GM23338 (cell line): ENCODE results near the gene SEZ6. TPM values are rescaled to one million over a fixed set of nuclear protein-coding genes. Genes with fewer than 3 reads are reported as not detected.

ENCODE experiments used
- ATAC-seq: fragments of 200-7000 bp; cut with Tn5 transposase; 3 replicates; pipeline ENCODE4 v1.9.1; 2020
- DNase-seq: peaks from one replicate; pipeline ENCODE4 v3.0.0-alpha.2; 2015; ENCODE audit warnings: low spot score
- H2AFZ ChIP-seq: fragments of 200-600 bp; sonication (generic); 2 replicates; pipeline ENCODE4 v1.8.0; 2016; ENCODE audit warnings: antibody characterized with exemption, mild to moderate bottlenecking, moderate library complexity
- H3F3A ChIP-seq: fragments of 200-600 bp; sonication (generic); replicated peaks from 2 replicates; pipeline ENCODE4 v1.8.0; 2017; ENCODE audit warnings: antibody characterized with exemption, mixed run types, low read depth
- H3K27ac ChIP-seq: fragments of 200-600 bp; sonication (generic); 2 replicates; pipeline ENCODE4 v1.6.1; 2016; ENCODE audit warnings: low read depth
- H3K27me3 ChIP-seq: fragments of 200-600 bp; sonication (generic); 2 replicates; pipeline ENCODE4 v1.8.0; 2016; ENCODE audit warnings: mild to moderate bottlenecking, mixed run types, moderate library complexity; ENCODE audit not compliant: insufficient read depth
- H3K36me3 ChIP-seq: fragments of 200-600 bp; sonication (generic); 2 replicates; pipeline ENCODE4 v1.8.0; 2016; ENCODE audit warnings: mild to moderate bottlenecking; ENCODE audit not compliant: insufficient read depth
- H3K4me1 ChIP-seq: fragments of 200-600 bp; sonication (generic); 2 replicates; pipeline ENCODE4 v1.8.0; 2016; ENCODE audit warnings: mild to moderate bottlenecking, moderate library complexity; ENCODE audit not compliant: insufficient read depth
- H3K4me2 ChIP-seq: fragments of 200-600 bp; sonication (generic); 2 replicates; pipeline ENCODE4 v1.7.1; 2017; ENCODE audit warnings: mixed run types
- H3K4me3 ChIP-seq: fragments of 200-600 bp; sonication (generic); 2 replicates; pipeline ENCODE4 v1.6.1; 2016; ENCODE audit warnings: mixed run types
- H3K79me2 ChIP-seq: fragments of 200-600 bp; sonication (generic); replicated peaks from 2 replicates; pipeline ENCODE4 v1.8.0; 2017; ENCODE audit warnings: mild to moderate bottlenecking; ENCODE audit not compliant: insufficient read depth
- H3K9me2 ChIP-seq: fragments of 200-600 bp; sonication (generic); 2 replicates; pipeline ENCODE4 v1.8.0; 2017; ENCODE audit not compliant: insufficient read depth
- H4K20me1 ChIP-seq: fragments of 200-600 bp; sonication (generic); replicated peaks from 2 replicates; pipeline ENCODE4 v1.8.0; 2017; ENCODE audit warnings: mild to moderate bottlenecking; ENCODE audit not compliant: insufficient read depth
- H3K27ac Mint-ChIP-seq: 2 replicates; pipeline ENCODE4 v1.8.0; 2020; ENCODE audit warnings: inconsistent platforms, mild to moderate bottlenecking, moderate library complexity, mixed read lengths
- H3K27me3 Mint-ChIP-seq: 3 replicates; pipeline ENCODE4 v1.8.0; 2022; ENCODE audit warnings: low read depth, mild to moderate bottlenecking, moderate library complexity, mixed read lengths, inconsistent platforms; ENCODE audit not compliant: insufficient read depth, poor library complexity
- H3K36me3 Mint-ChIP-seq: 3 replicates; pipeline ENCODE4 v1.8.0; 2021; ENCODE audit warnings: low read depth, mild to moderate bottlenecking, inconsistent platforms, moderate library complexity, mixed read lengths
- H3K4me1 Mint-ChIP-seq: 3 replicates; pipeline ENCODE4 v1.8.0; 2020; ENCODE audit warnings: mild to moderate bottlenecking, inconsistent platforms, mixed read lengths
- H3K4me3 Mint-ChIP-seq: 3 replicates; pipeline ENCODE4 v1.8.0; 2021; ENCODE audit warnings: moderate library complexity, mild to moderate bottlenecking, inconsistent platforms, mixed read lengths
- H3K9me3 Mint-ChIP-seq: 3 replicates; pipeline ENCODE4 v1.8.0; 2020; ENCODE audit warnings: moderate library complexity, mild to moderate bottlenecking, inconsistent platforms, mixed read lengths
- CREB1 ChIP-seq: fragments of 250-450 bp; sonication (Bioruptor Pico); IDR thresholded peaks from 2 replicates; pipeline ENCODE4 v1.5.0; 2020; ENCODE audit warnings: low read depth, mild to moderate bottlenecking, moderate library complexity
- ETS1 ChIP-seq: IDR thresholded peaks from 2 replicates; pipeline ENCODE4 v1.6.1; 2016; ENCODE audit warnings: antibody characterized with exemption
- EZH2 ChIP-seq: fragments of 200-600 bp; sonication (generic); IDR thresholded peaks from one replicate; pipeline ENCODE4 v1.8.0; 2017; ENCODE audit warnings: antibody characterized with exemption, mild to moderate bottlenecking, low read depth; ENCODE audit not compliant: unreplicated experiment
- EZH2phosphoT487 ChIP-seq: fragments of 200-600 bp; sonication (generic); IDR thresholded peaks from one replicate; pipeline ENCODE4 v1.8.1; 2018; ENCODE audit warnings: antibody characterized with exemption; ENCODE audit not compliant: unreplicated experiment
- JUNB ChIP-seq: IDR thresholded peaks from one replicate; pipeline ENCODE4 v1.6.1; 2016; ENCODE audit warnings: antibody characterized with exemption; ENCODE audit not compliant: unreplicated experiment
- NANOG ChIP-seq: IDR thresholded peaks from 2 replicates; pipeline ENCODE4 v1.6.1; 2016; ENCODE audit warnings: antibody characterized with exemption, borderline replicate concordance
- POLR2AphosphoS5 ChIP-seq: IDR thresholded peaks from 2 replicates; pipeline ENCODE4 v1.6.1; 2016; ENCODE audit warnings: antibody characterized with exemption, low read depth
- STAT1 ChIP-seq: IDR thresholded peaks from one replicate; pipeline ENCODE4 v1.6.1; 2016; ENCODE audit warnings: antibody characterized with exemption; ENCODE audit not compliant: unreplicated experiment
- ZNF114 ChIP-seq: fragments of 250-450 bp; sonication (Bioruptor Pico); IDR thresholded peaks from 2 replicates; pipeline ENCODE4 v1.5.0; 2020; ENCODE audit warnings: mild to moderate bottlenecking, moderate library complexity
- ZNF331 ChIP-seq: fragments of 250-450 bp; sonication (Bioruptor Pico); IDR thresholded peaks from 2 replicates; pipeline ENCODE4 v1.5.0; 2020; ENCODE audit warnings: low read depth, mild to moderate bottlenecking, moderate library complexity
- ZNF462 ChIP-seq: fragments of 250-450 bp; sonication (Bioruptor Pico); IDR thresholded peaks from 2 replicates; pipeline ENCODE4 v1.5.0; 2020; ENCODE audit warnings: mild to moderate bottlenecking, moderate library complexity
- polyA plus RNA-seq: library from polyadenylated mRNA; unstranded; fragments of >200 nt; fragmentation: Nextera tagmentation; extraction: Ambion mirVana; gene quantifications from 2 replicates; pipeline ENCODE4 v1.2.1, GENCODE V29; 2016
- total RNA-seq: library from RNA; depleted of rRNA; stranded (reverse); fragments of >200 nt; shearing (Covaris generic); gene quantifications from 2 replicates; pipeline ENCODE4 v1.2.3, GENCODE V29; 2014
- TF ChIP-seq, protein P1 (sequence below), 2 experiments: fragments of 200-600 bp in 1 of 2; sonication (generic) in 1 of 2; conservative IDR thresholded peaks; 2 replicates each; pipeline versions ENCODE4 v1.5.1 to v1.6.1; 2016 to 2017; ENCODE audit warnings: antibody characterized with exemption in 2 of 2, low read depth in 2 of 2, mild to moderate bottlenecking in 2 of 2, moderate library complexity in 1 of 2
- TF ChIP-seq, protein P2 (sequence below): IDR thresholded peaks from one replicate; pipeline ENCODE4 v1.6.1; 2018; ENCODE audit warnings: antibody characterized with exemption; ENCODE audit not compliant: unreplicated experiment

Gene SEZ6
- total and polyA plus RNA-seq, 2 experiments from 2014 or later: 1.0 to 6.5 TPM

DNA sequence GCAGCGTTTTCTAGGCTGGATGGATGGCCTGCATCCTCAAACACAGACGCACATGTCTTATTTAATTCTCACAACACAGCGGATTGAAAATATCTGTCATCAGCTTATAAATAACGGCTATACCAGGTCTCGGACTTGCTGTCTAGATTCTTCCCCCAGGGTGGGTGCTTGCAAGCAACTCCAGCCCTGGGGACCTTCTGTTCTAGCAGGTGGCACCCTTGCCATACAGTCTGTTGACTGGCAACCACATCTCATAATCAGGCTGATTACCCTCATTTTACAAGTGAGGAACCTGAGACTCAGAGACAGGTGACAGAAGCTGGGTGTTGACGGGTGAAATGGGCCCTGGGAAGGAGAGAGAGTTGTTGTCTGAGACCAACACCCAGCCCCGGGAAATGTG lies 16.2 kb upstream of the SEZ6 start:
- no peak overlapping the region for H3K27ac ChIP-seq
- no peaks in the 10 kb centered on the region for H3K9me2 ChIP-seq
- no peak overlapping the region for H3K4me2 ChIP-seq
- peaks cover 13% of the 10 kb centered on the region for H3F3A ChIP-seq
- H4K20me1 ChIP-seq: no peaks in the 10 kb centered on the region
- H3K36me3 Mint-ChIP-seq: no peaks in the 10 kb centered on the region
- no peak overlapping the region for H3K27ac Mint-ChIP-seq
- DNase-seq (no peak), ATAC-seq (no peak)
- H3K36me3 ChIP-seq: no peaks in the 10 kb centered on the region
- no peaks in the 10 kb centered on the region for H3K79me2 ChIP-seq
- peaks cover 20% of the 10 kb centered on the region for H3K27me3 Mint-ChIP-seq
- no peak for TF ChIP-seq ZNF462 (CRISPR knock-in tag)
- no peak for TF ChIP-seq ZNF114 (CRISPR knock-in tag)
- no peak for TF ChIP-seq EZH2phosphoT487
- TF ChIP-seq STAT1: no peak
- no peak for TF ChIP-seq ETS1
- TF ChIP-seq, protein P1, sequence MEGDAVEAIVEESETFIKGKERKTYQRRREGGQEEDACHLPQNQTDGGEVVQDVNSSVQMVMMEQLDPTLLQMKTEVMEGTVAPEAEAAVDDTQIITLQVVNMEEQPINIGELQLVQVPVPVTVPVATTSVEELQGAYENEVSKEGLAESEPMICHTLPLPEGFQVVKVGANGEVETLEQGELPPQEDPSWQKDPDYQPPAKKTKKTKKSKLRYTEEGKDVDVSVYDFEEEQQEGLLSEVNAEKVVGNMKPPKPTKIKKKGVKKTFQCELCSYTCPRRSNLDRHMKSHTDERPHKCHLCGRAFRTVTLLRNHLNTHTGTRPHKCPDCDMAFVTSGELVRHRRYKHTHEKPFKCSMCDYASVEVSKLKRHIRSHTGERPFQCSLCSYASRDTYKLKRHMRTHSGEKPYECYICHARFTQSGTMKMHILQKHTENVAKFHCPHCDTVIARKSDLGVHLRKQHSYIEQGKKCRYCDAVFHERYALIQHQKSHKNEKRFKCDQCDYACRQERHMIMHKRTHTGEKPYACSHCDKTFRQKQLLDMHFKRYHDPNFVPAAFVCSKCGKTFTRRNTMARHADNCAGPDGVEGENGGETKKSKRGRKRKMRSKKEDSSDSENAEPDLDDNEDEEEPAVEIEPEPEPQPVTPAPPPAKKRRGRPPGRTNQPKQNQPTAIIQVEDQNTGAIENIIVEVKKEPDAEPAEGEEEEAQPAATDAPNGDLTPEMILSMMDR (conservative IDR thresholded peaks at IDR 0.05; ENCODE audit: low read depth in 2 of 2): no peak
- no peak for TF ChIP-seq ZNF331 (CRISPR knock-in tag)
- TF ChIP-seq, protein P2, sequence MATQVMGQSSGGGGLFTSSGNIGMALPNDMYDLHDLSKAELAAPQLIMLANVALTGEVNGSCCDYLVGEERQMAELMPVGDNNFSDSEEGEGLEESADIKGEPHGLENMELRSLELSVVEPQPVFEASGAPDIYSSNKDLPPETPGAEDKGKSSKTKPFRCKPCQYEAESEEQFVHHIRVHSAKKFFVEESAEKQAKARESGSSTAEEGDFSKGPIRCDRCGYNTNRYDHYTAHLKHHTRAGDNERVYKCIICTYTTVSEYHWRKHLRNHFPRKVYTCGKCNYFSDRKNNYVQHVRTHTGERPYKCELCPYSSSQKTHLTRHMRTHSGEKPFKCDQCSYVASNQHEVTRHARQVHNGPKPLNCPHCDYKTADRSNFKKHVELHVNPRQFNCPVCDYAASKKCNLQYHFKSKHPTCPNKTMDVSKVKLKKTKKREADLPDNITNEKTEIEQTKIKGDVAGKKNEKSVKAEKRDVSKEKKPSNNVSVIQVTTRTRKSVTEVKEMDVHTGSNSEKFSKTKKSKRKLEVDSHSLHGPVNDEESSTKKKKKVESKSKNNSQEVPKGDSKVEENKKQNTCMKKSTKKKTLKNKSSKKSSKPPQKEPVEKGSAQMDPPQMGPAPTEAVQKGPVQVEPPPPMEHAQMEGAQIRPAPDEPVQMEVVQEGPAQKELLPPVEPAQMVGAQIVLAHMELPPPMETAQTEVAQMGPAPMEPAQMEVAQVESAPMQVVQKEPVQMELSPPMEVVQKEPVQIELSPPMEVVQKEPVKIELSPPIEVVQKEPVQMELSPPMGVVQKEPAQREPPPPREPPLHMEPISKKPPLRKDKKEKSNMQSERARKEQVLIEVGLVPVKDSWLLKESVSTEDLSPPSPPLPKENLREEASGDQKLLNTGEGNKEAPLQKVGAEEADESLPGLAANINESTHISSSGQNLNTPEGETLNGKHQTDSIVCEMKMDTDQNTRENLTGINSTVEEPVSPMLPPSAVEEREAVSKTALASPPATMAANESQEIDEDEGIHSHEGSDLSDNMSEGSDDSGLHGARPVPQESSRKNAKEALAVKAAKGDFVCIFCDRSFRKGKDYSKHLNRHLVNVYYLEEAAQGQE: no peak
- no peak for TF ChIP-seq EZH2
- no peak for TF ChIP-seq CREB1 (CRISPR knock-in tag)
- TF ChIP-seq POLR2AphosphoS5: no peak
- no peak for TF ChIP-seq JUNB
- no peak for TF ChIP-seq NANOG
- no peak overlapping the region for H3K4me3 Mint-ChIP-seq
- H3K4me3 ChIP-seq: no peak overlapping the region
- peaks cover 5% of the 10 kb centered on the region; the same call in 1 of the 2 replicates for H3K27me3 ChIP-seq
- no peak overlapping the region for H2AFZ ChIP-seq
- peaks cover 47% of the 10 kb centered on the region for H3K4me1 Mint-ChIP-seq
- peaks cover 51% of the 10 kb centered on the region for H3K4me1 ChIP-seq
- no peaks in the 10 kb centered on the region for H3K9me3 Mint-ChIP-seq
